GM13976 (cell line): ENCODE data around the gene PBX4.

Experiments
- DNase-seq: peaks from one replicate; pipeline ENCODE4 v3.0.0; 2012; ENCODE audit warnings: low spot score
- in situ Hi-C: fragments of 300-500 bp; cut with MboI; formaldehyde crosslinking; loops from one replicate; pipeline ENCODE4 v1.12.0; 2022; ENCODE audit warnings: low sequenced_read_pairs, mixed read lengths, inconsistent platforms; ENCODE audit not compliant: unreplicated experiment
- TF ChIP-seq, protein P1 (sequence below): IDR thresholded peaks from 2 replicates; pipeline ENCODE4 v1.5.1; 2012; ENCODE audit warnings: borderline replicate concordance, mild to moderate bottlenecking; ENCODE audit not compliant: insufficient read depth; ENCODE audit errors: extremely low read depth, missing control alignments, control extremely low read depth

PBX4 gene

DNA sequence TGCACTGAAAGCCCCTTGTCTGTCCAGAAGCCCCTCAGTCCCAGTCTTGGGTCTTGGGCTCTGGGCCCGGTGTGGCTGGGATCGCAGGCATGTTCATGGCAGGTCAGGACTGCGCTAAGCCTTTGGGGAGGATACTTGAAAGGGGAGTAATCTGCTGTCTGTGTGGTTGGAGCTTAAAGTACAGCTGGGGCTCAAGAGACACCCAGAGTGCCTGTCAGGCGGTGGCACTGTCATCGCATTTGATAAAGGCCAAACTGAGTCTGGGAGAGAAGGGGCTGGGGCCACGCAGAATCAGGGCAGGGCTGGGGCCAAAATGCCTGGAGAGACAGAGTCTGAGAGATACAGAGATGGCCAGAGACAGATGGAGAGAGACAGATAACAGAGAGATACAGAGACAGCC is 84.6 kb downstream of the PBX4 start:
- no peak for DNase-seq
- in situ Hi-C loops: loop anchor here (10.0 to 25.0 kb wide), 2 partner anchors 421 to 753 kb away; no protein-coding TSS in a partner anchor
- TF ChIP-seq, protein P1, sequence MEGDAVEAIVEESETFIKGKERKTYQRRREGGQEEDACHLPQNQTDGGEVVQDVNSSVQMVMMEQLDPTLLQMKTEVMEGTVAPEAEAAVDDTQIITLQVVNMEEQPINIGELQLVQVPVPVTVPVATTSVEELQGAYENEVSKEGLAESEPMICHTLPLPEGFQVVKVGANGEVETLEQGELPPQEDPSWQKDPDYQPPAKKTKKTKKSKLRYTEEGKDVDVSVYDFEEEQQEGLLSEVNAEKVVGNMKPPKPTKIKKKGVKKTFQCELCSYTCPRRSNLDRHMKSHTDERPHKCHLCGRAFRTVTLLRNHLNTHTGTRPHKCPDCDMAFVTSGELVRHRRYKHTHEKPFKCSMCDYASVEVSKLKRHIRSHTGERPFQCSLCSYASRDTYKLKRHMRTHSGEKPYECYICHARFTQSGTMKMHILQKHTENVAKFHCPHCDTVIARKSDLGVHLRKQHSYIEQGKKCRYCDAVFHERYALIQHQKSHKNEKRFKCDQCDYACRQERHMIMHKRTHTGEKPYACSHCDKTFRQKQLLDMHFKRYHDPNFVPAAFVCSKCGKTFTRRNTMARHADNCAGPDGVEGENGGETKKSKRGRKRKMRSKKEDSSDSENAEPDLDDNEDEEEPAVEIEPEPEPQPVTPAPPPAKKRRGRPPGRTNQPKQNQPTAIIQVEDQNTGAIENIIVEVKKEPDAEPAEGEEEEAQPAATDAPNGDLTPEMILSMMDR: no peak

DNA sequence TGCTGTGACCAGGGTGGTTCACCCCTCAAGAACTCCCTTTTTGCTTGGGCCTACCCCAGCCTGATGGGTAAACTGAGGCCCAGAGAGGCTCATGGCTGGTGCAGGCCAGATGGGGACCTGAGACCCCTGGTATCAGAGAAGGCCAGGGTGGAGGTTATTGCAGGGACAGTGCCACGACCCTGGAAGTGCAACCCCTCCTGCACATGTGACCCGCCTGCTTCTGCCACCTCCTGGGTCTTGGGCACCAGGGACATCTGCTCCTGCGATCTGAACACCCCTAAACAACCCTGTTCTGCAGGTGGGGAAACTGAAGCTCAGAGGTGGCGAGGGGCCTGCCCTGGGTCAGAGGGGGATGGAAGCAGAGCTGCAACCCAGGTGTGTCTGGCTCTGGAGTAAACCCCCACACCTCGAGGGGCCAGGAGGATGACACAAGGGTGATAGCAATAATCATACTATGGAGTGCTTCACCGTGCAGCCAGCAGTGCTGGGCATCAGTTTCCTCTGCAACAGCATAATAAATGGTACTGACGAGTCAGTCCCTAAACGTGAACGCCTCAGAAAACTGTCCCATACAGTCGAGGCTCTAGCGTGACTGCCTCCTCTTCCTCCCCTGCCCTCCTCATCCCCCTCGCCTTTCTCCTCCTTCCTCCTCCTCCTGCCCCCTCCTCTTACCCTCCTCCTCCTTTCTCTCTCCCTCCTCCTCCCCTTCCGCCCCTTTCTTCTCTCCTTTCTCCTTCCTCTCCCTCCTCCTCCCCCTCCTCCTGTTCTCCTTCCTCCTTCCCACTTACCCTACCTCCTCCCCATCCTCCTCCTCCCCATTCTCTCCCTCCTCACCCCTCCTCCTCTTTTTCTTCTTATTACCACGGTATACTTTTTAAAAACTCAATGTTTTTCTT is 85.4 kb downstream of the PBX4 start:
- TF ChIP-seq, protein P1: no peak
- in situ Hi-C loops: loop anchor here (10.0 to 25.0 kb wide), 2 partner anchors 422 to 754 kb away; no protein-coding TSS in a partner anchor
- DNase-seq: no peak

DNA sequence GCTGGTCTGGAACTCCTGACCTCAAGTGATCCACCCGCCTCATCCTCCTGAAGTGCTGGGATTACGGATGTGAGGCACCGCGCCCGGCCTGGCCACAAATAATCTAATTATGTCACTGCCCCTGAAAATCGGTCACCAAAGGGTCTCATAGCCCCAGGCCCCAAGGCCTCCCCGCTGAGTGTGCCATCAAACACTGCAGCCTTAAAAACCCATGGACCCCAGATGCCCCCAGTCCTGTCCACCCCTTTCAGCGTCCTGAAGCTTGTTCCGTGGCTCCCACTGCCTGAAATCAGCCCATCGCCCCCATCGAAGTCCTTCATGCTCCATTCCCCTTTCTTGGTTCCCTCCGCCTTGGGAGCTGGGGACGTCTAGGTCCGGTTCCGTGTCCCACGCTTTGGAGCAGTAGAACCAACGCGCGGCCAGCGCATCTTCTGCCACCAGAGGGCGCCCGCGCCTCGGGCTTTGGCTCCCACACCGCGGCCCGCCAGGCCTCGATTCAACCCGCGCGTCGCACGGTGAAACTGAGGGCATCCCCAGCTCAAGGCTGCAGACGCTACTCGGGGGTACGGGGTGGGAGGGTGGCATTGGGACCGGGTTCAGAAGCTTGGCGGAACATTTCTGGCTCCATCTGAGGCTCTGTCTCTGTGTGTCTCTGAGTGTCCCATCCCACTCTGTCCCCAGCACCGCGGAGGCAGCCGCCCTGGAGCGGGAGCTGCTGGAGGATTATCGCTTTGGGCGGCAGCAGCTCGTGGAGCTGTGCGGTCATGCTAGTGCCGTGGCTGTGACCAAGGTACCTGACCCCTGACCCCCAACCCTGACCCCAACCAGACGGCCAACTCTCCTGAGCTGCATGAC is 86.3 kb downstream of the PBX4 start:
- in situ Hi-C loops: loop anchor here (10.0 to 25.0 kb wide), 2 partner anchors 423 to 755 kb away; no protein-coding TSS in a partner anchor
- TF ChIP-seq, protein P1: peak; percentile 96

DNA sequence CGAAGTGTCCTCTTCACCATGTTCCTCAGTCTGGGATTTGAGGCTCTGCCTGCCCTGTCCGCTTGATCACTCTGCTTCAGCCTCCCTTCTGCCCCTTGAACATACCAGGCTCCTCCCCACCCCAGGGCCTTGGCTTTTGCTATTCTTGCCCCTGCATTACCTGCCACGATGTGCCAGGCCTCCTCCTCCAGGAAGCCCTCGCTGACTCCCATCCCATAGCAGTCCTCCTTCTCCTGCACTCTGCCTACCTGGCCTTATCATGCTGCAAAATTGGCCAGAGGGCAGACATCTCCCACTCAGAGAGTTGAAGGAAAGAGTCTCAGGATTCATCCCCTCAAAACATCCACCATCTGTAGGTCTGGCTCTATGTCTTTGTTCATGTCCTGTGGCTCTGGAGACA is 87.6 kb downstream of the PBX4 start:
- no peak for DNase-seq
- TF ChIP-seq, protein P1: no peak
- in situ Hi-C loops: loop anchor here (10.0 to 25.0 kb wide), 2 partner anchors 424 to 756 kb away; no protein-coding TSS in a partner anchor

More for the DNA sequence above, 86.3 kb downstream of the PBX4 start:
- DNase-seq: peak; percentile 86

DNA sequence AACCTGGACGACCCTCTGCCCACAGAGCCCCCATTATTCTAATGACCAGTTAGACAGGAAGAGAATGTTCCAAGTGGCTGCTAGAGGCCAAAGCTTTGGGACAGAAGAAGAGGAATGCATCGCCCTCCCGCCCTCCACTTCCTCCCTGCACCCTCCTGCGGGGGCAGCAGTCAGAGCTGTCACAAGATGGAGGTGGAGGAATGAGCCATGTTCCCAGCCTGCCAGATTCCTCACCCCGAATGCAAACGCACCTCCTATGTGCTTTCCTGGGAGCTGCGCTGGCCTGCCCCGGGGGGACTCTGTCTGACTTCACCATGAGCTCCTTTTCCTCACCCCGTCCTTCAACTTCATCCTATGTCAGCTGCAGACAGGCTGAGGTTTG is 88.1 kb downstream of the PBX4 start:
- in situ Hi-C loops: loop anchor here (10.0 to 25.0 kb wide), 2 partner anchors 424 to 757 kb away; no protein-coding TSS in a partner anchor
- TF ChIP-seq, protein P1: no peak
- DNase-seq: no peak
